Measurements from ENCODE around the gene SLN.
"Not testable (repeated sequence)": the region's sequence is repeated elsewhere in the genome, so short reads cannot be mapped to it uniquely, and the experiment has no call there.

Gene SLN

GRCh38 chr11:107711861-107712755 is at the start of gene SLN:
Gene SLN (minus strand): TSS chr11:107712056.
- no peak for DNase-seq (ENCODE audit: low spot score)

- DNase-seq (ENCODE audit: low spot score): not testable (repeated sequence)
These were observed 47.0 kb upstream of the SLN start for GRCh38 chr11:107758719-107759355.

- no peak for DNase-seq (ENCODE audit: low spot score)
These were observed 45.8 kb upstream of the SLN start for GRCh38 chr11:107757661-107758060.

- no peak for DNase-seq (ENCODE audit: low spot score)
These were observed 44.7 kb upstream of the SLN start for GRCh38 chr11:107756553-107756952.

GRCh38 chr11:107752949-107753822 is 41.3 kb upstream of the SLN start:
- DNase-seq (ENCODE audit: low spot score): no peak

- DNase-seq (ENCODE audit: low spot score): no peak
These were observed 40.7 kb upstream of the SLN start for GRCh38 chr11:107752508-107752907.

GRCh38 chr11:107751082-107751481 is 39.2 kb upstream of the SLN start:
- DNase-seq (ENCODE audit: low spot score): no peak

- no peak for DNase-seq (ENCODE audit: low spot score)
These were observed 38.5 kb upstream of the SLN start for GRCh38 chr11:107750313-107750712.

GRCh38 chr11:107747622-107748021 is 35.8 kb upstream of the SLN start:
- no peak for DNase-seq (ENCODE audit: low spot score)

- no peak for DNase-seq (ENCODE audit: low spot score)
These were observed 32.9 kb upstream of the SLN start for GRCh38 chr11:107744736-107745135.

- no peak for DNase-seq (ENCODE audit: low spot score)
These were observed 31.3 kb upstream of the SLN start for GRCh38 chr11:107743191-107743590.

- DNase-seq (ENCODE audit: low spot score): peak; percentile 32
These were observed 29.4 kb upstream of the SLN start for GRCh38 chr11:107741044-107741823.

GRCh38 chr11:107740271-107740670 is 28.4 kb upstream of the SLN start:
- no peak for DNase-seq (ENCODE audit: low spot score)

GRCh38 chr11:107736546-107736945 is 24.7 kb upstream of the SLN start:
- no peak for DNase-seq (ENCODE audit: low spot score)

- DNase-seq (ENCODE audit: low spot score): no peak
These were observed 21.7 kb upstream of the SLN start for GRCh38 chr11:107733518-107733917.

- no peak for DNase-seq (ENCODE audit: low spot score)
These were observed 20.8 kb upstream of the SLN start for GRCh38 chr11:107732689-107733051.

GRCh38 chr11:107731941-107732688 is 20.3 kb upstream of the SLN start:
- no peak for DNase-seq (ENCODE audit: low spot score)

- no peak for DNase-seq (ENCODE audit: low spot score)
These were observed 10.8 kb upstream of the SLN start for GRCh38 chr11:107722662-107723061.

- DNase-seq (ENCODE audit: low spot score): no peak
These were observed 9.4 kb upstream of the SLN start for GRCh38 chr11:107721207-107721606.

GRCh38 chr11:107720303-107720774 is 8.5 kb upstream of the SLN start:
- no peak for DNase-seq (ENCODE audit: low spot score)
